K562 (cell line): ENCODE data around the gene PPOX. TPM values are rescaled to one million over a fixed set of nuclear protein-coding genes. Genes with fewer than 3 reads are reported as not detected.

Source experiments
- ATF7 ChIP-seq: fragments of 450-650 bp; IDR thresholded peaks from 2 replicates; pipeline ENCODE4 v1.7.1; 2014; ENCODE audit warnings: mild to moderate bottlenecking, moderate library complexity
- ETV5 ChIP-seq: sonication (generic); formaldehyde crosslinking; IDR thresholded peaks from 2 replicates; pipeline ENCODE4 v1.4.0; 2020; ENCODE audit warnings: low read depth, mild to moderate bottlenecking, missing genetic modification reagents
- NR2C1 ChIP-seq, 2 experiments: fragments of 450-650 bp; IDR thresholded peaks; 2 replicates each; pipeline ENCODE4 v1.6.1; 2017; ENCODE audit warnings: mild to moderate bottlenecking in 2 of 2, antibody characterized with exemption in 1 of 2, inconsistent platforms in 1 of 2, missing compliant biosample characterization in 1 of 2, missing genetic modification characterization in 1 of 2
- NRF1 ChIP-seq, 2 experiments: fragments of 450-650 bp; IDR thresholded peaks in 1 of 2; conservative IDR thresholded peaks in 1 of 2; 2 replicates each; pipeline ENCODE4 v1.6.1; 2014; ENCODE audit warnings: mild to moderate bottlenecking in 2 of 2
- POLR2A ChIP-seq: fragments of 450-650 bp; conservative IDR thresholded peaks from 2 replicates; pipeline ENCODE4 v1.6.1; 2016
- RFX1 ChIP-seq: fragments of 450-650 bp; IDR thresholded peaks from 2 replicates; pipeline ENCODE4 v1.6.1; 2016; ENCODE audit warnings: mild to moderate bottlenecking, moderate library complexity
- TAF15 ChIP-seq: fragments of 200-400 bp; formaldehyde crosslinking; IDR thresholded peaks from 2 replicates; pipeline ENCODE4 v1.6.1; 2017; ENCODE audit warnings: mild to moderate bottlenecking, low read depth, low read length, moderate library complexity
- ZNF778 ChIP-seq: fragments of 450-650 bp; formaldehyde crosslinking; IDR thresholded peaks from 2 replicates; pipeline ENCODE4 v1.4.0; 2020; ENCODE audit warnings: mild to moderate bottlenecking, moderate library complexity
- polyA plus RNA-seq, 8 experiments: library from polyadenylated mRNA; depleted of rRNA in 4 of 8; stranded (reverse) in 5 of 8; unstranded in 3 of 8; fragments of >200 nt; fragmentation: Nextera tagmentation in 2 of 8; fragmentation: Illumina TruSeq in 1 of 8; extraction: Ambion mirVana in 2 of 8; extraction: Trizol in 1 of 8; gene quantifications; 2 replicates each; pipeline versions ENCODE4 v1.2.1 to v1.2.3, GENCODE V29; 2011 to 2014; ENCODE audit warnings: inconsistent platforms in 1 of 8, missing spikeins in 1 of 8
- total RNA-seq, 7 experiments: library from RNA; depleted of rRNA in 6 of 7; stranded (reverse); fragments of >200 nt in 6 of 7; fragmentation: Illumina TruSeq in 2 of 7; extraction: Trizol in 2 of 7; gene quantifications; 2 replicates each; pipeline versions ENCODE4 v1.2.1 to v1.2.3, GENCODE V29; 2011 to 2021; ENCODE audit warnings: low replicate concordance in 1 of 7
- TF ChIP-seq, protein P1 (sequence below): fragments of 450-650 bp; IDR thresholded peaks from 2 replicates; pipeline ENCODE4 v1.6.1; 2018; ENCODE audit not compliant: partially characterized antibody
- TF ChIP-seq, protein P2 (sequence below), 2 experiments: fragments of 450-650 bp in 1 of 2; sonication (generic) in 1 of 2; formaldehyde crosslinking in 1 of 2; IDR thresholded peaks in 1 of 2; conservative IDR thresholded peaks in 1 of 2; 2 replicates each; pipeline versions ENCODE4 v1.6.1 to v1.8.1; 2016 to 2023; ENCODE audit warnings: mild to moderate bottlenecking in 2 of 2, moderate library complexity in 2 of 2, inconsistent platforms in 1 of 2, missing genetic modification reagents in 1 of 2
- TF ChIP-seq, protein P3 (sequence below), 2 experiments: IDR thresholded peaks in 1 of 2; conservative IDR thresholded peaks in 1 of 2; 2 replicates each; pipeline ENCODE4 v1.6.1; 2016; ENCODE audit warnings: low read depth in 2 of 2, mild to moderate bottlenecking in 1 of 2, missing compliant biosample characterization in 1 of 2, missing genetic modification characterization in 1 of 2, moderate library complexity in 1 of 2
- TF ChIP-seq, protein P4 (sequence below): sonication (generic); formaldehyde crosslinking; IDR thresholded peaks from 2 replicates; pipeline ENCODE4 v1.8.1; 2023; ENCODE audit warnings: mild to moderate bottlenecking, missing genetic modification reagents
- TF ChIP-seq, protein P5 (sequence below): fragments of 450-650 bp; formaldehyde crosslinking; IDR thresholded peaks from 2 replicates; pipeline ENCODE4 v1.4.0; 2022; ENCODE audit warnings: missing genetic modification characterization

The PPOX gene
- total and polyA plus RNA-seq, 9 of the 15 experiments (the other 6 are each of a cell fraction or from before 2014, with no cell fraction given): 17.0 to 57.1 (median 38.9) TPM

DNA sequence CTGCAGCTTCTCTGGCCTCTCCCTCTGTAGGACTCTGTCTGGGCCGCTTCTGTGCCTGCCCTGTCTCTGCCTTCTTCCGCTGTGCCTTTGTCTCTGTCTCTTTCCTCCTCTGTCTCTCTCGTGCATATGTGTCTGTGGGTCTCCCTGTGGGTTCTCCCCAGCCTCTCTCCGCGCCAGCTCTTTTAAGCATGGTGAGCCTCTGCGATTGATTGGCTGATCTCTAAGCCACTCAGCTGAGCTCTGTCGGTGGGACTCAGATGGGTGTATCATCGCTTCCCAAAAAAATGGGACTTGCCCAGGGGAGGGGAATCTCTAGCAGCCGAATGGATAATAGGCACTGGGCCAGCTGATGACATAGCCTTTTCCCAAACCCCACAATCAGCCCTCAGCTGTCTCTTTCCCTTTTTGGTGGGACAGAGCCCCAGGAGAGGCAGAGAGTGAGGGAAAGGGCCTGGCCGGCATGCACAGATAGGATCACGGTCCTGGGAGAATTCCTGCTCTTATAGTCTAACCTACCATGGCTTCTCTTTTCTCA is 32.7 kb downstream of the PPOX start, which contains the start of gene ADAMTS4 (continued):
- TF ChIP-seq RFX1: no peak
- TF ChIP-seq, protein P1, sequence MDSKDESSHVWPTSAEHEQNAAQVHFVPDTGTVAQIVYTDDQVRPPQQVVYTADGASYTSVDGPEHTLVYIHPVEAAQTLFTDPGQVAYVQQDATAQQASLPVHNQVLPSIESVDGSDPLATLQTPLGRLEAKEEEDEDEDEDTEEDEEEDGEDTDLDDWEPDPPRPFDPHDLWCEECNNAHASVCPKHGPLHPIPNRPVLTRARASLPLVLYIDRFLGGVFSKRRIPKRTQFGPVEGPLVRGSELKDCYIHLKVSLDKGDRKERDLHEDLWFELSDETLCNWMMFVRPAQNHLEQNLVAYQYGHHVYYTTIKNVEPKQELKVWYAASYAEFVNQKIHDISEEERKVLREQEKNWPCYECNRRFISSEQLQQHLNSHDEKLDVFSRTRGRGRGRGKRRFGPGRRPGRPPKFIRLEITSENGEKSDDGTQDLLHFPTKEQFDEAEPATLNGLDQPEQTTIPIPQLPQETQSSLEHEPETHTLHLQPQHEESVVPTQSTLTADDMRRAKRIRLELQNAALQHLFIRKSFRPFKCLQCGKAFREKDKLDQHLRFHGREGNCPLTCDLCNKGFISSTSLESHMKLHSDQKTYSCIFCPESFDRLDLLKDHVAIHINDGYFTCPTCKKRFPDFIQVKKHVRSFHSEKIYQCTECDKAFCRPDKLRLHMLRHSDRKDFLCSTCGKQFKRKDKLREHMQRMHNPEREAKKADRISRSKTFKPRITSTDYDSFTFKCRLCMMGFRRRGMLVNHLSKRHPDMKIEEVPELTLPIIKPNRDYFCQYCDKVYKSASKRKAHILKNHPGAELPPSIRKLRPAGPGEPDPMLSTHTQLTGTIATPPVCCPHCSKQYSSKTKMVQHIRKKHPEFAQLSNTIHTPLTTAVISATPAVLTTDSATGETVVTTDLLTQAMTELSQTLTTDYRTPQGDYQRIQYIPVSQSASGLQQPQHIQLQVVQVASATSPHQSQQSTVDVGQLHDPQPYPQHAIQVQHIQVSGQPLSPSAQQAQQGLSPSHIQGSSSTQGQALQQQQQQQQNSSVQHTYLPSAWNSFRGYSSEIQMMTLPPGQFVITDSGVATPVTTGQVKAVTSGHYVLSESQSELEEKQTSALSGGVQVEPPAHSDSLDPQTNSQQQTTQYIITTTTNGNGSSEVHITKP: peak; percentile 16
- TF ChIP-seq, protein P2, sequence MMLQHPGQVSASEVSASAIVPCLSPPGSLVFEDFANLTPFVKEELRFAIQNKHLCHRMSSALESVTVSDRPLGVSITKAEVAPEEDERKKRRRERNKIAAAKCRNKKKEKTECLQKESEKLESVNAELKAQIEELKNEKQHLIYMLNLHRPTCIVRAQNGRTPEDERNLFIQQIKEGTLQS (IDR thresholded peaks at IDR 0.05): peak; percentile 25; the same call in 1 of the 2 replicates
- TF ChIP-seq, protein P2 (CRISPR knock-in tag; conservative IDR thresholded peaks at IDR 0.05): no peak
- TF ChIP-seq, protein P3, sequence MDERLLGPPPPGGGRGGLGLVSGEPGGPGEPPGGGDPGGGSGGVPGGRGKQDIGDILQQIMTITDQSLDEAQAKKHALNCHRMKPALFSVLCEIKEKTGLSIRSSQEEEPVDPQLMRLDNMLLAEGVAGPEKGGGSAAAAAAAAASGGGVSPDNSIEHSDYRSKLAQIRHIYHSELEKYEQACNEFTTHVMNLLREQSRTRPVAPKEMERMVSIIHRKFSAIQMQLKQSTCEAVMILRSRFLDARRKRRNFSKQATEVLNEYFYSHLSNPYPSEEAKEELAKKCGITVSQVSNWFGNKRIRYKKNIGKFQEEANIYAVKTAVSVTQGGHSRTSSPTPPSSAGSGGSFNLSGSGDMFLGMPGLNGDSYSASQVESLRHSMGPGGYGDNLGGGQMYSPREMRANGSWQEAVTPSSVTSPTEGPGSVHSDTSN (CRISPR knock-in tag; IDR thresholded peaks at IDR 0.05; ENCODE audit: low read depth): no peak
- TF ChIP-seq, protein P3 (tag; conservative IDR thresholded peaks at IDR 0.05; ENCODE audit: low read depth): peak; percentile 63; the same call in 1 of the 2 replicates
- TF ChIP-seq POLR2A: peak; percentile 67
- peak; percentile 9; the same call in 1 of the 2 replicates for TF ChIP-seq ATF7
- TF ChIP-seq NRF1 (conservative IDR thresholded peaks at IDR 0.05 in 1 of 2, IDR thresholded peaks at IDR 0.05 in 1 of 2): 0 out of 4 replicates have a peak, but pooled peaks of 1 of the 2 experiments have one; percentile 16
- TF ChIP-seq ZNF778 (CRISPR knock-in tag): no peak
- TF ChIP-seq TAF15: no peak
- TF ChIP-seq NR2C1 (IDR thresholded peaks at IDR 0.05): peak; percentile 27; the same call in 1 of the 2 replicates
- TF ChIP-seq NR2C1 (tag; IDR thresholded peaks at IDR 0.05): no peak
- TF ChIP-seq, protein P4, sequence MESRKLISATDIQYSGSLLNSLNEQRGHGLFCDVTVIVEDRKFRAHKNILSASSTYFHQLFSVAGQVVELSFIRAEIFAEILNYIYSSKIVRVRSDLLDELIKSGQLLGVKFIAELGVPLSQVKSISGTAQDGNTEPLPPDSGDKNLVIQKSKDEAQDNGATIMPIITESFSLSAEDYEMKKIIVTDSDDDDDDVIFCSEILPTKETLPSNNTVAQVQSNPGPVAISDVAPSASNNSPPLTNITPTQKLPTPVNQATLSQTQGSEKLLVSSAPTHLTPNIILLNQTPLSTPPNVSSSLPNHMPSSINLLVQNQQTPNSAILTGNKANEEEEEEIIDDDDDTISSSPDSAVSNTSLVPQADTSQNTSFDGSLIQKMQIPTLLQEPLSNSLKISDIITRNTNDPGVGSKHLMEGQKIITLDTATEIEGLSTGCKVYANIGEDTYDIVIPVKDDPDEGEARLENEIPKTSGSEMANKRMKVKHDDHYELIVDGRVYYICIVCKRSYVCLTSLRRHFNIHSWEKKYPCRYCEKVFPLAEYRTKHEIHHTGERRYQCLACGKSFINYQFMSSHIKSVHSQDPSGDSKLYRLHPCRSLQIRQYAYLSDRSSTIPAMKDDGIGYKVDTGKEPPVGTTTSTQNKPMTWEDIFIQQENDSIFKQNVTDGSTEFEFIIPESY: no peak
- TF ChIP-seq, protein P5, sequence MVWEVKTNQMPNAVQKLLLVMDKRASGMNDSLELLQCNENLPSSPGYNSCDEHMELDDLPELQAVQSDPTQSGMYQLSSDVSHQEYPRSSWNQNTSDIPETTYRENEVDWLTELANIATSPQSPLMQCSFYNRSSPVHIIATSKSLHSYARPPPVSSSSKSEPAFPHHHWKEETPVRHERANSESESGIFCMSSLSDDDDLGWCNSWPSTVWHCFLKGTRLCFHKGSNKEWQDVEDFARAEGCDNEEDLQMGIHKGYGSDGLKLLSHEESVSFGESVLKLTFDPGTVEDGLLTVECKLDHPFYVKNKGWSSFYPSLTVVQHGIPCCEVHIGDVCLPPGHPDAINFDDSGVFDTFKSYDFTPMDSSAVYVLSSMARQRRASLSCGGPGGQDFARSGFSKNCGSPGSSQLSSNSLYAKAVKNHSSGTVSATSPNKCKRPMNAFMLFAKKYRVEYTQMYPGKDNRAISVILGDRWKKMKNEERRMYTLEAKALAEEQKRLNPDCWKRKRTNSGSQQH (CRISPR knock-in tag): 0 out of 2 replicates have a peak, but pooled peaks have one; percentile 40
- TF ChIP-seq ETV5 (CRISPR knock-in tag): 0 out of 2 replicates have a peak, but pooled peaks have one; percentile 18
